ENCODE results near the gene SLC6A19.

SLC6A19 gene

DNA sequence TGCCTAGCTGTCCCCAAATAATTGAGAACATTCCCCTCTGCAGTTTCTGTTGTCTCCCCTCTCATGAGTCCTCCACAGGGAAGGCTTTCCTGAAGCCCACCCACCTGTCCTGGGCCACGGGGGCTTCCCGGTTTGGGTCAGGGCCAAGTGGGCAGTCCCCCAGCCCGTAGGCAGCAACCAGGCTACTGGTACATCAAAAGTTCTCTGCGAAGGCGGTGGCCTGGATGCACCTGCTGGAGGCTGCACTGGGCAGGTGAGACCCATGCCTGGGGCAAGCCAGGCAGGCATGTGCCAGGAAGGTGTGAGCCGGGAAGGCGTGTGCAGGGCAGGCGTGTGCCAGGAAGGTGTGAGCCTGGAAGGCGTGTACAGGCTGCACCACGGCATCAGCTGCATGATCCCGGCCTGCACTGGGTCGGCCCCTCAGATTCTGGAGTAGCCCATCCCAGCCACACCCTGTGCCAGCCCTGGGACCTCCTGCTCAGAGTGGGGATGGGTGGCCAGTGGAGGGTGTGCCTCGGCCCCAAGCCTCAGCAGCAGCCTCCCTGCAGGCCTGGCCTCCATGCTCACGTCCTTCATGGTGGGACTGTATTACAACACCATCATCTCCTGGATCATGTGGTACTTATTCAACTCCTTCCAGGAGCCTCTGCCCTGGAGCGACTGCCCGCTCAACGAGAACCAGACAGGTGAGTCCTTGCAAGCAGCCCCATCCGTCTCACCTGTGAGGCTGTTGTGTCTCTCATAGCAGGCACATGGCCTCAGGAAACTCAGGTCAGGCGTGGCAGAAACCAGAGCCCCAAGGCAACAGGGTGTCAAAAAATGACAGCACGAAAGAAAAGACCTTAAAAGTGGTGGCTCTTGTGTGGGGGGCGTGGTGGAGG lies 8.7 kb downstream of the SLC6A19 start:
- no peak for DNase-seq (ENCODE audit: low spot score)

DNA sequence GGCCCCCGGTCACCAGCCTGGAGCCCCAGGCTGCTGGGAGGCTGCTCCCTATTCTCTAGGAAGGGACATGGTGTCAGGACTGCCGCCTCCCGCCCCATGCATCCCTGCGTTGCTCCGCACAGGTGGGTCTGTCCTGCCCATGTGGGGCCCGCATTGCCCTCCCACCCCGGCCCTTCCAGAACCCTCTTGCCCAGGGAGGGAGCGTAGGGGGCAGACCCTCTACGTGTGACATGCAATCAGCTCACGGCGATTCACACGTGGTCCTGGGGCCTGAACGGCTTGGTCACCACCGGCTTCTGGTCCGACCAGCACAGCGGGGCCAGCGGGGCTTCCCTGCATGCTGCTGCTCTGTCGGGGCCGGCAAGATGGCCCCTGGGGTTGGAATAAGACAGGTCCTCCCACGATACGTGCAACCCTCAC lies 9.4 kb downstream of the SLC6A19 start:
- no peak for DNase-seq (ENCODE audit: low spot score)

DNA sequence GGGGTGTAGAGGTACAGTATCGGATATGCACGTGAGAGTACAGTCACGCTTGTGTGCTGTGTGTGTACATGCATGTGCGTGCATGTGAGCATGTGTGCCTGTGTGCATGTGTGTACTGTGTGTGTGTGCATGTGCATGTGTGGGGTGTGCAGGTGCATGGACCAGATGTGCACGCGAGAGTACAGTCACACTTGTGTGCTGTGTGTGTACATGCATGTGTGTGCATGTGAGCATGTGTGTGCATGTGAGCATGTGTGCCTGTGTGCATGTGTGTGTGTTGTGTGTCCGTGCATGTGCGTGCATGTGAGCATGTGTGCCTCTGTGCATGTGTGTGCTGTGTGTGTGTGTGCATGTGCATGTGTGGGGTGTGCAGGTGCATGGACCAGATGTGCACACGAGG lies 10.3 kb downstream of the SLC6A19 start:
- no peak for DNase-seq (ENCODE audit: low spot score)

DNA sequence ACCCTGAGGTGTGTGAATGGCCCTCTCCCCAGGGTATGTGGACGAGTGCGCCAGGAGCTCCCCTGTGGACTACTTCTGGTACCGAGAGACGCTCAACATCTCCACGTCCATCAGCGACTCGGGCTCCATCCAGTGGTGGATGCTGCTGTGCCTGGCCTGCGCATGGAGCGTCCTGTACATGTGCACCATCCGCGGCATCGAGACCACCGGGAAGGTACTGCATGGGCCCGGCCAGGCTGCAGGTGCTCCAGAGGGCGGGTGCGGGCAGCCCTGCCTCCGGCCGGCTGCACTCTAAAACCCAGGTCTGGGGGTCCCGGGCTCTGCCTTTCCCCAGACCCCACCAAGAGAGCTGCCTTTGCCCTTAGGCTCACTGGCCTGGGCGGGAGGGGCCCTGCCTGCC lies 10.9 kb downstream of the SLC6A19 start:
- no peak for DNase-seq (ENCODE audit: low spot score)

- DNase-seq (ENCODE audit: low spot score): no peak
These were observed 11.5 kb downstream of the SLC6A19 start for GRCh38 chr5:1212881-1213280.

DNA sequence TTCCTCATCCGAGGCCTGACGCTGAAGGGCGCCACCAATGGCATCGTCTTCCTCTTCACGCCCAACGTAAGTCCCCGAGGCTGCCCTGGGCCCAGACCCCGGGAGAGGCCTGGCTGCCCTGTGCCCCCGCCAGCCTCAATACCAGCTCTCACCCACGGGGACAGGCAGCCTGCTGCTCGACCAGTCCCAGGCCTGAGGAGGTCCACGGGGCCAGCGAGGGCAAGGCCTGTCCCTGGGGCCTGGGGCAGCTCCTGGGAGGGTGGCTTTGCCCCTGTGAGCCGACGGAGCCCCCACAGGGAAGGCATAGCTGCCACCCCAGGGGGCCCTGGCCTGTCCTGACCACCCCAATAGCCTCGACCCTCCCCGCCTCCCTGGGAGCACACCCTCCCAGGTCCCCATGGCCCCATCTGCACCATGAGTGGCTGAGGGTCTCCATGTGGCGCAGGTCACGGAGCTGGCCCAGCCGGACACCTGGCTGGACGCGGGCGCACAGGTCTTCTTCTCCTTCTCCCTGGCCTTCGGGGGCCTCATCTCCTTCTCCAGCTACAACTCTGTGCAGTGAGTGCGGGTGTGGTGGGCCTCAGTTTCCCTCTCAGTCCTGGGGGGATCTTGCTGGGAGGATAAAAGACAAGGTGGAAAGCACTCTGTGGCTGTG lies 12.2 kb downstream of the SLC6A19 start:
- no peak for DNase-seq (ENCODE audit: low spot score)

DNA sequence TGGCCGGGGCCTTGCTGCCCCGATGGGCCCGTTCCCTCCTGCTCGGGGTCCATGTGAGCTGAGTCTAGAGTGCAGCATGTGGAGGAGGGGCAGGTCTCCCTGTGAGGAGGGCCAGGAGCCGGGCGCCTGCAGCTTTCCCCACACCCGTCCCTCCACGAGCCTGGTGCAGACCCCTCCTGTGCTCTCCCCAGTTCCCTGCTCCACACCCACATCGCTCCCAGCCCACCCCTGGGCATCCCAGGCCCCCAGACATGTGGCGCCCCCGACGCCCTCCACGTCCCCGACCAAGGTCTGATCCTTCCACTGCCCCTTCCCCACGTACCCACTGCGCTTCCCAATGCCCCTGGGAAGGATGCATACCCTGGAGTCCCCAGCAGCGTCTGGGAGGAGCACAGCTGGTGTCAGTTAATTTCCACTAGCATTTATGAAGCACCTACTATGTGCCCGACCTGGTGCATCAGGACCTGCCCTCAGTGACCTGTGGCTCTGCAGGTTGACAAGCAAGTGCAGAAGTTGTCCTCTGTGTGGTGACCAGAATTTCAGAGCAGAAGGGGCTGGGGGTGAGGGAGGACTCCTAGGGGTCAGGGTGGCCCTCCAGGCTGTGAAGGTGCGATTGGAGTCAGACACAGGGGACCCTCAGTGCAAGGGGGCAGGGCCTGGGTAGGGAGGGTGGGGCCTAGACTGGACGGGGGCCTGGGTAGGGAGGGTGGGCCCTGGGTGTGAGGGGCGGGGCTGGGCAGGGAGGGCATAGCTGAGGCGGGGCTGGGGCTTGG lies 13.0 kb downstream of the SLC6A19 start:
- DNase-seq (ENCODE audit: low spot score): no peak

GRCh38 chr5:1214936-1215220 lies 13.5 kb downstream of the SLC6A19 start:
- DNase-seq (ENCODE audit: low spot score): no peak

GRCh38 chr5:1215320-1216096 lies 14.1 kb downstream of the SLC6A19 start:
- DNase-seq (ENCODE audit: low spot score): no peak

DNA sequence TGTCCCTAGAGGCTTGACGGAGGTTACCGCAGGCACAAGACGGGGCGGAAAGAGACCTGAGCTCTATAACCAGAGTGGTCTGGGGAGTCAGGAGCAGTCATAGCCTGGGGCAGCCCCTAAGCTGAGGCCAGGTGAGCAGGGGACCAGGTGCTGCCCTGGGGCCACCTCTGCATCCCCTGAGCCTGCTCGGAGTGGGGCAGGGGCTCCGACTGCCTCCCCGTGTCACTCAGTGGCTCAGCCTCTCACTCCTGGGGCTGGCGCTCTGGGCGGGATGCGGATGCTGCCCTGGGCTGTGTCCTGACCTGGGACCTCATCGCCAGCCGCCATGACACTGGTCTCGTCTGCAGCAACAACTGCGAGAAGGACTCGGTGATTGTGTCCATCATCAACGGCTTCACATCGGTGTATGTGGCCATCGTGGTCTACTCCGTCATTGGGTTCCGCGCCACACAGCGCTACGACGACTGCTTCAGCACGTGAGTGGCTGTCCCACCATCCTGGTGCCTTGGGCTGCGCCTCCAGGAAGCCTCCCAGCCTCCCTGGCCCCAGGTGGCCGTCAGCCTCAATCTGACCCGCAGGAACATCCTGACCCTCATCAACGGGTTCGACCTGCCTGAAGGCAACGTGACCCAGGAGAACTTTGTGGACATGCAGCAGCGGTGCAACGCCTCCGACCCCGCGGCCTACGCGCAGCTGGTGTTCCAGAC lies 15.0 kb downstream of the SLC6A19 start:
- no peak for DNase-seq (ENCODE audit: low spot score)

DNA sequence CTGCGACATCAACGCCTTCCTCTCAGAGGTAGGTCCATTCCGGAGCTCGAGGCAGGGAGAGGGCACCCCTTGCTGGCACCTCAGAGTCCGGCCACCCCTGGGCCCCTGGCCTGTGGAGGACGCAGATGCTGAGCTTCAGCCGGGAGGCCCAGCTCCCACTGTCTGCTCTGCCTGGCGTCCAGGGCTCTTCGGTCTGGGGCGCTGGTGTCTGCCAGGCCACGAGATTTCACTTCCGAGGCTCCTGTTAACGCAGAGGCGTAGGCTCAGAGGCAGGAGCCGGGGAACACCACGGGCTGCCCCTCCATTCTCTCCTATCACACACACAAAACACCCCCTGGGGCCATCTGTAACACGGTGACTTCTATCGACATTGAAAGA lies 15.5 kb downstream of the SLC6A19 start:
- DNase-seq (ENCODE audit: low spot score): no peak

- no peak for DNase-seq (ENCODE audit: low spot score)
These were observed 16.3 kb downstream of the SLC6A19 start for GRCh38 chr5:1217596-1218206.

DNA sequence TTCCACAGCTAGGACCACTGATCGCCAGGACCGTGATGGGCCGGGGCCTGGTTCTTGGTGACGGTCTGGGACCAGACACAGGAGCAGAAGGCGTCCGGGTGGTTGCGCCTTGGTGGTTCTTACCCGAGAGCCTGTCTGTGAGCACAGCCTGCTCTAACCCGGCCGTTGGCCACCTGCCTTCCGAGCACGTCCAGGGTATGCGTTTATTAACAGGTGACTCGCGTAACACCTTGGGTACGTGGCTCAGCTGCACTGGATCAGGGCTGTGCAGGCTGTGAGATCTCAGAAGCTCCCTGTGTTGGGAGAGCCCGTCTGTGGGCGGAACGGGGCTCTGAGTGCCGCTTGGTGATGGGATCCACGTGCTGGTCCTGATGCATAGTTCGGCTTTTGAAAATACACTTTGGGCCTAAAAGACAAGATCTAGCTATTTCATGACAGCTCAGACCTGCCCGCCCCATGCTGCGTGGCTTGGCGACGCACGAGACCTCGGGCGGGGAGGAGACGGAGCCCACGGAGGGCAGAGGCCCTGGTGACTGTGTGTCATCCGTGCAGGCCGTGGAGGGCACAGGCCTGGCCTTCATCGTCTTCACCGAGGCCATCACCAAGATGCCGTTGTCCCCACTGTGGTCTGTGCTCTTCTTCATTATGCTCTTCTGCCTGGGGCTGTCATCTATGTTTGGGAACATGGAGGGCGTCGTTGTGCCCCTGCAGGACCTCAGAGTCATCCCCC lies 17.1 kb downstream of the SLC6A19 start:
- no peak for DNase-seq (ENCODE audit: low spot score)

DNA sequence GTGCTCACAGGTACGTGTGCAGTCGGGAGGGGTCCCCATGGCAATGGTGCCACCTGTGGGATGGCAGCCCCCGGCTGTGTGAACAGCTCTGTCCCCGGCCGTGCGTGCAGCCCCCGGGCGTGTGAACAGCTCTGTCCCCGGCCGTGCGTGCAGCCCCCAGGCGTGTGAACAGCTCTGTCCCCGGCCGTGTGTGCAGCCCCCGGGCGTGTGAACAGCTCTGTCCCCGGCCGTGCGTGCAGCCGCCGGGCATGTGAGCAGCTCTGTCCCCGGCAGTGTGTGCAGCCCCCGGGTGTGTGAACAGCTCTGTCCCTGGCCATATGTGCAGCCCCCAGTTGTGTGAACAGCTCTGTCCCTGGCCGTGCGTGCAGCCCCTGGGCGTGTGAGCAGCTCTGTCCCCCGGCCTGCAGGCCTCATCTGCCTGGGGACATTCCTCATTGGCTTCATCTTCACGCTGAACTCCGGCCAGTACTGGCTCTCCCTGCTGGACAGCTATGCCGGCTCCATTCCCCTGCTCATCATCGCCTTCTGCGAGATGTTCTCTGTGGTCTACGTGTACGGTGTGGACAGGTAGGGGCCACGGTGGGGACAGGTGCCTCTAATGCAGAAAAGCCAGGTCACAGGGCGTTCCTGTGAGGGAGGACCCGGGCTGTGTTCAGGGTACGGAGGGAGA lies 17.8 kb downstream of the SLC6A19 start:
- DNase-seq (ENCODE audit: low spot score): no peak

DNA sequence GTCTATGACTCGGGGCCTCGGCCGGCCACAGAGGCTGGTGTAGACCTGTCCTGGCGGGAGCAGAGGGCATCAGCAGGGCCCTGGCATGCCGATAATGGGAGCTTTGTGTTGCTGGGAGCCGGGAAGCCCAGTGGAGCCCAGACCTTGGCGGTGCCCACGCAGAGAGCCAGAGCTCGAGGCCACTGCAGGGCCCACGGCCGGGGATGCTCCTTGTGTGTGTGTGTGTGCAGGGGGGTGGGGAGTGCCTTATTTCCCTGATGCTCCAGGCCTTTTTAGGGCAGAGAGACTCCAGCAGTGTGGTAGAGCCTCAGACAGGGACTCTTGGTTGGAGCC lies 18.3 kb downstream of the SLC6A19 start:
- DNase-seq (ENCODE audit: low spot score): no peak

- no peak for DNase-seq (ENCODE audit: low spot score)
These were observed 19.0 kb downstream of the SLC6A19 start for GRCh38 chr5:1220351-1220750.

DNA sequence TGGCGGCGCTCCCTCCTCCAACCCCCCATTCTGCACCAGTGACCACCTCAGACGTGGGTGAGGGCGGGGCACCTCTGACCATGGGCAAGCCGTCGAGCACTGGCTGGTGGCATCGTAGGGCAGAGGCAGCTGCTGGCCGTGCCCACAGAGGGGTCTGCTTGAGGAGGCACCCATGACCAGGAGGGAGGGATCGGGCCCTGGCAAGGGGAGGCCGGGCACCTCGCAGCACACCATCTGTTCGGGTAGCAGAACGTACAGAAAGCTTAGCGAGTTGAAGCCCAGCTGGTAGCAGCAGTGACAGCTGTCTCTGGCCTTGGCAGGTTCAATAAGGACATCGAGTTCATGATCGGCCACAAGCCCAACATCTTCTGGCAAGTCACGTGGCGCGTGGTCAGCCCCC lies 19.4 kb downstream of the SLC6A19 start:
- DNase-seq (ENCODE audit: low spot score): no peak

- DNase-seq (ENCODE audit: low spot score): no peak
These were observed 20.3 kb downstream of the SLC6A19 start for GRCh38 chr5:1221721-1222120.

GRCh38 chr5:1222147-1222546 lies 20.8 kb downstream of the SLC6A19 start:
- DNase-seq (ENCODE audit: low spot score): no peak

- no peak for DNase-seq (ENCODE audit: low spot score)
These were observed 21.4 kb downstream of the SLC6A19 start for GRCh38 chr5:1222621-1223277.
